Measurements from ENCODE around the gene ANTXR1.

Gene ANTXR1

DNA sequence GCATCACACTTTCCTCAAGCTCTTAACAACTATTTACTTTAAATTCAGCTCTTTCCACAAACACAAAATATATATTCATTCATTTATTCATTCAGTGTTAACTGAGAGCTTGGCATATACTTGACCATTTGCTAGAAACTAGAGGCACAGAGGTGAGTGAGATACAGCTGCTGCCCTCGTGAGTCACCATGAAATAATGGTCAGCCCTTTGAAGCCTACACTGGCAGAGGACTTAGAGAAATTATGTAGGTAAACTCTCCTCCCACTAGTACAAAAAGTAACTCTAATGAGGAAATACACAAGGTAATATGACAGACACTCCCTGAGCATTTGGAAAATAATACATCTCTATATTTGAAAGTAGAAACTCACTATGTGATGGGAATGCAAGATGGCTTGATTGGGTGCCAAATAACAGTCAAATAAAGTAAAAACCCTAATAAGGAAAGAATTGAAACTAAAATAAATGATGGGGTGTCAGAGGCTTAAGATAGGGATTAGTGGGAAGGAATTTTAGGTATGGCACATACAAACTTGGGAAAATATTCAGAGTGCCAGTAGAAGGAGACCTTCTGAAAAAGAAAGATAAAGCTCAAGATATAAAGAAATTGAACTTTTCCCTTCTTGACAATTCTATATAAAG lies 61.1 kb downstream of the ANTXR1 start:
- TF ChIP-seq, protein P1, sequence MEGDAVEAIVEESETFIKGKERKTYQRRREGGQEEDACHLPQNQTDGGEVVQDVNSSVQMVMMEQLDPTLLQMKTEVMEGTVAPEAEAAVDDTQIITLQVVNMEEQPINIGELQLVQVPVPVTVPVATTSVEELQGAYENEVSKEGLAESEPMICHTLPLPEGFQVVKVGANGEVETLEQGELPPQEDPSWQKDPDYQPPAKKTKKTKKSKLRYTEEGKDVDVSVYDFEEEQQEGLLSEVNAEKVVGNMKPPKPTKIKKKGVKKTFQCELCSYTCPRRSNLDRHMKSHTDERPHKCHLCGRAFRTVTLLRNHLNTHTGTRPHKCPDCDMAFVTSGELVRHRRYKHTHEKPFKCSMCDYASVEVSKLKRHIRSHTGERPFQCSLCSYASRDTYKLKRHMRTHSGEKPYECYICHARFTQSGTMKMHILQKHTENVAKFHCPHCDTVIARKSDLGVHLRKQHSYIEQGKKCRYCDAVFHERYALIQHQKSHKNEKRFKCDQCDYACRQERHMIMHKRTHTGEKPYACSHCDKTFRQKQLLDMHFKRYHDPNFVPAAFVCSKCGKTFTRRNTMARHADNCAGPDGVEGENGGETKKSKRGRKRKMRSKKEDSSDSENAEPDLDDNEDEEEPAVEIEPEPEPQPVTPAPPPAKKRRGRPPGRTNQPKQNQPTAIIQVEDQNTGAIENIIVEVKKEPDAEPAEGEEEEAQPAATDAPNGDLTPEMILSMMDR (IDR thresholded peaks at IDR 0.05; ENCODE audit: extremely low read depth, insufficient read depth, missing control alignments) = no peak
- in situ Hi-C loops (cut with MboI; ENCODE audit: low pct_unique_long_range_greater_than_20kb, low sequenced_read_pairs, unreplicated experiment) = no loop called here

GRCh38 chr2:69074918-69075317 lies 61.9 kb downstream of the ANTXR1 start:
- TF ChIP-seq, protein P1 (IDR thresholded peaks at IDR 0.05; ENCODE audit: extremely low read depth, insufficient read depth, missing control alignments) = no peak
- in situ Hi-C loops (cut with MboI; ENCODE audit: low pct_unique_long_range_greater_than_20kb, low sequenced_read_pairs, unreplicated experiment) = no loop called here
- no peak for DNase-seq (ENCODE audit: low spot score)

More for the DNA sequence above, 61.1 kb downstream of the ANTXR1 start:
- no peak for DNase-seq (ENCODE audit: low spot score)

- no peak for DNase-seq (ENCODE audit: low spot score)
- TF ChIP-seq, protein P1 (IDR thresholded peaks at IDR 0.05; ENCODE audit: extremely low read depth, insufficient read depth, missing control alignments) = no peak
- in situ Hi-C loops (cut with MboI; ENCODE audit: low pct_unique_long_range_greater_than_20kb, low sequenced_read_pairs, unreplicated experiment) = no loop called here
Observed at GRCh38 chr2:69075486-69075885, 62.5 kb downstream of the ANTXR1 start.

DNA sequence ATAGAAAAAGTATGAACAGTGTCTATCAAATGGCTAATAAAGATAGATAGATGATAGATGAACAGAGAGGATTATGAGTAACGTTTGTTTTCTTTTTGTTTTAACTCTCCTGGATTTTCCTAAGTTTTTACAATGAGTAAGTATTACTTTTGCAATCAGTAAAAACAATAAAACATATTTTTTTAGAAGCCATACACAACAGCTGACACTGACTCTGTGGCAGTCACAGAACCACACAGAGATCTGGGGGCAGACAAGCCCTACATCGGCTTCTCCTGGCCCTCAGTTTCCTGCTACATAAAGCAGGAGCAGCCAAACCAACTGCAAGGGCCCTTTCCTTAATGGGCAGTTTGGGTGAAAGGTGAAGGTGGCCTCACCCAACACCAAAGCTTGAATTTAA lies 63.6 kb downstream of the ANTXR1 start:
- no peak for DNase-seq (ENCODE audit: low spot score)
- TF ChIP-seq, protein P1 (IDR thresholded peaks at IDR 0.05; ENCODE audit: extremely low read depth, insufficient read depth, missing control alignments) = no peak
- in situ Hi-C loops (cut with MboI; ENCODE audit: low pct_unique_long_range_greater_than_20kb, low sequenced_read_pairs, unreplicated experiment) = no loop called here

DNA sequence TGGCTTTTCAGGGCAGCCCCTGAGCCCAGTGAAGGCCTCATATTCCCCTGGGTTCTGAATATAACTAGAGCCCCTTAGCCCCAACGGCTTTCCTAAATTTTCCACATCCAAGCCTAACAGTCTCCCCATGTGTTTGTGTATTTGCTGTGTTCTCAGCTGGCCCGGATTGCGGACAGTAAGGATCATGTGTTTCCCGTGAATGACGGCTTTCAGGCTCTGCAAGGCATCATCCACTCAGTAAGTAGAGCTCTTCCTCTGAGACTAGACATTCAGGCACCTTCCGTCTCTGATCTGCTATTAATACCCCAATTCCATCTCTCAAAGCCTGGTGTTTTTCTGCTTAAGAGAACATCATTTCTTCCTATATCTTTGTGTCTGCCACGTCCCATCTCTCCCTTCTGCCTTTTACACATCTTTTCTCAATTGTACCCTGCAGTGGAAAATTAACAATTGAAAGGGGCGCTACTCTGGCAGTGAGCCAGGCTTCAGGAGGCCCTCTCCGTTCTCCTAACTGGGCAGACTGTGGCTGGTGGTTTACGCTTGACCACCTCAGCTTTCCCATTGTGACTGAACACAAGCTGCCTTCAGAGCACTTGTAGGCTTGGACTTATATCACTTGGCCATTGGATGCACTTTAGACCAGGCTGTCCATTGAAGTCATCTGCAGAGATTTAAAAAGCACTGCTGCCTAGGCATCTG lies 64.4 kb downstream of the ANTXR1 start:
- in situ Hi-C loops (cut with MboI; ENCODE audit: low pct_unique_long_range_greater_than_20kb, low sequenced_read_pairs, unreplicated experiment) = no loop called here
- DNase-seq (ENCODE audit: low spot score) = no peak

DNA sequence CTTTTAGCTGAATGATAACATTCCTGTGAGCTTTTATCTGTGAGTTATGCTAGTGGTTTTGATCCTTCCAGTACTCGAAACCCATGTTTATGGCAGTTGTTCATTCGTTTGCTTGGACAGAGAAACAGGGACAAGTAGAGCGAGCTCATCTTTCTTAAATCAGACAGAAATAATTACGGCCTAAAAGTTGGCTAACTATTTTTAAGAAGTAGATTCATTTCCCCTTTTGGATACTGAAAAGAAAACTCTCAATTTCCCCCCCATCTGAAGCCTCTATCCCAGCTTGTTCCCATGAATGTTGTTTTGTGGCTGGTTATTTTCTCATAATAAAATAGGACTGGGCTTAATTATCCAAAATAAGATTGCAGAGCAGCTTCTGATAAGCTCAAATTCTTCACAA lies 67.1 kb downstream of the ANTXR1 start:
- in situ Hi-C loops (cut with MboI; ENCODE audit: low pct_unique_long_range_greater_than_20kb, low sequenced_read_pairs, unreplicated experiment) = no loop called here
- TF ChIP-seq, protein P1 (IDR thresholded peaks at IDR 0.05; ENCODE audit: extremely low read depth, insufficient read depth, missing control alignments) = no peak
- no peak for DNase-seq (ENCODE audit: low spot score)

More for the DNA sequence above, 64.4 kb downstream of the ANTXR1 start:
- TF ChIP-seq, protein P1 (IDR thresholded peaks at IDR 0.05; ENCODE audit: extremely low read depth, insufficient read depth, missing control alignments) = no peak

Data from GM13977 (cell line).